ENCODE data around the gene ABLIM1.

ABLIM1 gene

DNA sequence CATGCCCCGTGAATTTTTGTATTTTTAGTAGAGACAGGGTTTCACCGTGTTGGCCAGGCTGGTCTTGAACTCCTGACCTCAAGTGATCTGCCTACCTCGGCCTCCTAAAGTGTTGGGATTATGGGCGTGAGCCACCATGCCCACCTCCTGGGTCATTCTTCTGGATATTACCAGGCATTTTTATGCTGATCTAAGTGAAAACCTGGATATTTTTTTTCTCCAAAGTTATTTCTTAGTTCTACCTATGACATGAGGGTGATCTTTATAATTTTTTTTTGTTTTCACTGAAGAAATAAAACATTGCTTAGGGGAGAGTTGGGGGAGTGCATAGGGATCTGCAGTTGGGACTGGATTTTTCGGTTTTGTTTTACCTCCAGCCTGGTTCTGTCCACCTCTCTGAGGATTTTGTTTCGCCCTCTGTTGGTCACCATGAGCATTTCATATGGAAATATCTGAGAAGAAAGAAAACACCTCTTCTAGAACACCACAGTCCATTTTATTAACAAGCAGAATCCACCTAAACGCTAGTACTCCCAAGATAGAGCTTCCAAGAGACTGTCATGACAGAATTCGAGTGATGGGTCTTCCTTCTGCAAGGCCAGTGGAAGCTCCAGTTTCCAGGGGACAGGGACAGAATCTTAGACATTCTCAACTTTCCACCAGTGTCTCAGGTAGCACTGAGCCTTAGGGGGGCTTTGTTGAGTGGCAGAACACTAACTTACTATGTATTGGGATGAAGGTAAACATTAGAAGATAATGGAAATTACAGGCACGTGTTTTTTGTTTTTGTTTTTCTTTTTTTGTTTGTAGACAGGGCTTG is 220.4 kb downstream of the ABLIM1 start:
- DNase-seq = no peak

DNA sequence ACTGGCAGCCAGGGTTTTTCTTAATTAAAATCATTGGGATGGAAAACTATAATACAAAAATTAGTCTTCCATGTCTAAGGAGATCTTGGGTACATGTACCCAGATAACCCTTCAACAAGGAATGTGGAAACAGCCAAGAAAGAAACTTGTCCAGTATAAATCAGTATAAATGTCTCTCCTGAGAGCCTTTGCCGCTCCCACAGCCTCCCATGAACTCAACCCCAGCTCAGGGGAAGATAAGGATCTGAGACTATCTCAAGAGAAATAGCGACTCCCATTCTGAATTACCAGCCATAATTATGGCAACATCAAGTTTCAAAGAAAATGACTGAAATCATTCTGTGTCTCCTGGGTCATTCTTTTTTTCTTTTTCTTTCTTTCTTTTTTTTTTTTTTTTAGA is 221.1 kb downstream of the ABLIM1 start:
- DNase-seq = no peak

DNA sequence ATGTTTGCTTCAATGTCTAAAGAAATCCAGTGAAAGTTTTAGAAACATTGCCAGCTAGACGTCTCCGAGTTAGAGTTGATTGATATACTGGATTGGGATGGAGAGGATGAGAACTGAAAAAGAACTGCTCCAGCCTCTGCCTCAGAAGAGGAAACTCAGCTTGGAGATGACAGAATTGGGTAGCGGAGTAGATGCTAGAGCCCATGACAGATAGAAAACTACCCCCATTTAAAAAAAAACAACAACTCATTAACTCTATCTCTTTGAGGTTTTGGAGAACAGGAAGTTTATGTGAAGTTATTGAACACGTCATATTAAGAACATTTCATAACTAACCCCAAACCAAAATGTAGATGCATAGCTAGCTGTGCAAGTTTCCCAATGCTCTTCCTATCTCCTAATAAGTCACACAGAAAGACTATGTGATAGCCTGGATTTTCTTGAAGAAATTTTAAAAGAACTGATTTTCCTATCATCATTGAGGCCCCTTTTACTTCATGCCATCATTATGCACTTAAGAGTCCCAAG is 225.4 kb downstream of the ABLIM1 start:
- DNase-seq = no peak

GRCh38 chr10:114431414-114432135 is 226.5 kb downstream of the ABLIM1 start:
- DNase-seq = no peak

- DNase-seq = no peak
Observed at GRCh38 chr10:114430688-114431413, 227.2 kb downstream of the ABLIM1 start.

GRCh38 chr10:114429581-114430335 is 228.3 kb downstream of the ABLIM1 start:
- DNase-seq = no peak

DNA sequence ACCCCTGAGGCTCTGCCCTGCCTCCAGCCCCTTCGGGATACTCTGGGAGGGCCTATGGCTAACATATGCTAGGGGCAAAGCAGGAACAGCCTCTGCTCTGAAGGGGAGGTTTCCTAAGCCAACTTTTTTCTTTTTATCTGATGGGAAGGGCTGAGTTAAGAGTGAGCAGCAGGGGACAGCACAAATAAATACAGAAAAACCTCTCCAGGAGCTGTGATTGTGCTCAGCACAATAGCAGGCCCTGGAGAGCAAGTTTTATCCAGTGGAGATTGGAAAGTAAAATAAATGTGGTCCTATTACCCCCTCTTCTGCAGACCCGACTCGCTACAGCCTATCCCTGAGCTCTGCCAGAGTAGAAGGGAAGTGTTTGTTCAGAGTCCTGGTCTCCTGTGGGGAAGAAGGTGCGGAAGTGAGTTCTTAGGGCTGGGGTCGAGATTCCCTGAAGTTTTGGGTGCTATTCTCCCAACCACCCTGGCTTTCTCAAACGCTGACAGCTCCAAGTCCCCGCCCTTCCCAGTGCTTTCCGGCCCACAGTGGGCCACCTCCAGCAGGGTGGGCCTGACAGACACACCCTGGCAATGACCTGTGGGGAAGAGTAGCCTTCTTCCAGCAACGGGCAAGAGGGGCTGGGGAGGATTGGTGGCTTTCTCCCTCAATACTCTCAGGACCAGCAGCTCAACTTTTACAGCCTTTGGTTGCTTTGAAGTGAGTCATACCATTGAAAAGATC is 230.8 kb downstream of the ABLIM1 start:
- no peak for DNase-seq

DNA sequence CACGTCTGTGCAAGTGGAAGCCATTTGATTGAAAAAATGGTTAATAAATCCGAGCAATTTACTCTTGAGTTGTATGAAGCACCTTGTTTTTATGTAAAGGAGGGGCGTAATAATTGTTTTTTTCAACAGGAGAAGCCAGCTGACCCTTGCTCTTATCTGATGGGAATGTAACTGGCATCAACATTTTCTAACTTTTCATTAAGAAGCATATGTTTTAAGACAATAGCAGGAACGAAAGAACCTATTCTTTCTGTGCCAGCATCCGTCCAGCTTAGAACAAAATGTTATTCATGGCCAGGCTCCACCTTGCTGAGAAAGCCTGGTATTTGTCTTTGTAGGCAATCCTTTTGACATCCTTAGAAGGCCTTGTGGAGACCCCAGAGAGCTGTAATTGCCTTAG is 231.6 kb downstream of the ABLIM1 start:
- DNase-seq = no peak

GRCh38 chr10:114420811-114421485 is 237.1 kb downstream of the ABLIM1 start:
- DNase-seq = no peak

DNA sequence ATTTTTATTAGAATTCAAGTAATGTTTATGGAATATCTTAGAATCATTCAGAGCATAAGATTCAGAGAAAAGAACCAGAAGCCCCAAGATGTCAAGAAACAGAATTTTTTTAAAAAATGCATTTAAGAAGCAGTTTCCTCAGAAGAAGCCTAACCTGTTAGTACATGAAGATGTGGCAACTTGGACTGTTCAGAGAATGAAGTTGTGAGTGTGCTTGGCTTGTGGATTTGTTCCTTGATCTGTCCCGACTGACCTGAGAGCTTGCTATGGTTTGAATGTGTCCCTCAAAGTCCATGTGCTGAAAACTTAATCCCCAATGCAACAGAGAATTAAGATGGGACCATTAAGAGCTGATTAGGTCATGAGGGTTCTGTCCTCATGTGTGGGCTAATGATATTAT is 240.0 kb downstream of the ABLIM1 start:
- DNase-seq = no peak

GRCh38 chr10:114412907-114413797 is 244.9 kb downstream of the ABLIM1 start:
- DNase-seq = no peak

- DNase-seq = no peak
Observed at GRCh38 chr10:114408968-114409444, 249.1 kb downstream of the ABLIM1 start.

DNA sequence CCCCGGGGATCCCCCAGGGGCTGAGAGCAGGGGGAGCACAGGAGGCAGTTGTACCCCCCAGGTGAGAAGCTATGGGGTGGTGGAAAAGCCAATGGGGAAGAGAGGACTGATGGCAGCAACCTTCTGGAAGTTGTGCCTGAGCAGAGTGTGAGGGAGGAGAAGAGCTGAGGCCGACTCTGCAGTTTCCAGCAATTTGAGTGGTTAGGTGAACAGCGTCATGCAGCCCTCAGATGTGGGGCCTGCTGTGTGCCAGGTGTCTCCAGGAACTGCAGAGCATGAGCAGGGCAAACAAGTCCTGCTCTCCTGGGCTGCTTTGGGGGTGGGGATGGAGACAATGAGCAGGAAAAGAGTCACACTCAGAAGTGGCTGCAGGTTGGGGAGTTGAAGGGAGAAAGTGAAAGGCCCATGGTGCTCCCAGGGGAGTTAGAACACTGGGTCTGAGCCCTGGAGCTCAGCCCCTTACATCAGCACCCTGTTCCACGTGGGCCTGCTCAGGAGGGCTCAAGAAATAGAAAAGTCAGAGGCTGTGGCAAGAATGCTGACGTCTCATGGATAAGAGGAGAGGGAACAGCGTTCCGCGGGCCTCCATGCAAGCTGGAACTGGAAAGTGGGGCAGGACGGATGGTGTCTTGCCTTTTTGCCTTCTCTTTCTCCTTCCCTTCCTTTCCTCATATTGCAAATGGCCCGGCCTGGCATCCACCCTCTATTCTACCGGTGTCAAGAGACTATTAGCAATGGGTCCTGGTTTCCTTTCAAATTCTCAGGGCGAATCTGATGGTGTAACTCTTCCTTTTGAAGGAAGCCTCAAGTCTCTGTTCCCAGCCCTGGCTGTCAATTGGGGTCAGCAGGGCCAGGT is 249.7 kb downstream of the ABLIM1 start:
- no peak for DNase-seq

DNA sequence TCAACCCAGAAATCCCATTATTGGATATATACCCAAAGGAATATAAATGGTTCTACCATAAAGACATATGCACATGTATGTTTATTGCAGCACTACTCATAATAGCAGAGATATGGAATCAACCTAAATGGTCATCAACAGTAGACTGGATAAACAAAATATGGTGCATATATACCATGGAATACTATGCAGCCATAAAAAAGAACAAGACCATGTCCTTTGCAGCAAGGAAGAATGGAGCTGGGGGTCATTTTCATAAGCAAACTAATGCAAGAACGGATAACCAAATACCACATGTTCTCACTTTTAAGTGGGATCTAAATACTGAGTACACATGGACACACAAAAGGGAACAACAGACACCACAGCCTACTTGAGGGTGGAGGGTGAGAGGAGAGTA is 251.6 kb downstream of the ABLIM1 start:
- DNase-seq = no peak

DNA sequence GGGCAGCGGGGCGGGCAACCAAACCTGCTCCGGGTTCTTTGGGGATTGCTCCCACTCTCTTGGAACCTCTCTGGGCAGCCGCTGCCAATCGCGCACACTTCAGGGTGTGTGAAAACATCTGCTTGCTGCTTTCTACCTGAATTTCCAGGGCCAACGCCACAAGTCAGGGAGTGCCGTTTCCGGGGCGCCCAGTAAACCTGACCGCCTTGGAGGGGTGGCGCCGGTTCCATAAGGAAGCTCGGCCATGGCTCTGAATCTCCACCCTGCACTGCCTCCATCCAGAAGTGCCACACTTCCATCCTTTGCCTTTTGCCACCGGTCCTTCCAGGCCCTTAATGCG is 253.1 kb downstream of the ABLIM1 start:
- no peak for DNase-seq

- DNase-seq = no peak
Observed at GRCh38 chr10:114404171-114405010, 253.7 kb downstream of the ABLIM1 start, which contains the start of gene AFAP1L2. TSS of gene AFAP1L2 (minus strand) at chr10:114404502. CDS start at chr10:114404455, 47 bp downstream.

DNA sequence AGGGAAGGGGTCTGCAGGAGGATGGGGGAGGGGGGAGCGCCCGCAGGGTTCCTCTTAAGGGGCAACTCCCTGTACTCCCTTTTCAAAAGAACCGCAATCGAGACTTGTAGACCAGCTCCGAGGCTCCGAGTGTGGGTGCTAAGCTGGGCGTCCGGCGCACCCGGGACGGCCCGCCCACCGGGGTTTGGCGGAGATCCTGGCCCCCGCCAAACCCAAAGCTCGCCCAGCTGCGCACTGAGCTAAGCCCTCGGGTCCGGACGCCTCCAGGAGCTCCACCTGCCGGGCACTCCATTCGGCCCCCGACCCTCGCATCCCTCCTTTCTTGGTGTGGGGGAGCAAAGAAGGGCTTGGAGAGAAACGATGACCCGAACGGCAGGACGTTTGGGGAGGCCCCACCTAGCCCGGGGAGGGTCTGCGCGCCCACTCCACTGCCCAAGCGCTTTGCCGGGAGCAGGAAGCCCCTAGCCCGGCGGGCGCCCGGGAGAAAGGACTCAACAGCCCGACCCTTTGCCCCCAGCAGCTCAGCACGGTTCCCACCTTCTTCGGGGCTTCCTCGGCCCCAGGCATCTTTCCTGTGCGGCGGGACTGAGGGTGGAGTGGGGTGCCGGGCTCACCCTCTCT is 254.4 kb downstream of the ABLIM1 start:
- no peak for DNase-seq
